Caco-2 (cell line): ENCODE results near the gene RABL6. TPM values are rescaled to one million over a fixed set of nuclear protein-coding genes. Genes with fewer than 3 reads are reported as not detected.
"Not testable (repeated sequence)": the region's sequence is repeated elsewhere in the genome, so short reads cannot be mapped to it uniquely, and the experiment has no call there.

ENCODE experiments used
- BruUV-seq: library from RNA; stranded (reverse); fragments of 400-500 nt; replicated peaks from 2 replicates; lab custom pipeline; 2021; lab: Mats Ljungman, UMichigan
- CTCF ChIA-PET: fragments of 300-600 bp; sonication (Branson Sonifier 250); formaldehyde crosslinking; loops from one replicate; lab custom pipeline; 2022; ENCODE audit warnings: antibody characterized with exemption; lab: Charles Lee
- POLR2A ChIA-PET: fragments of 300-600 bp; sonication (Branson Sonifier 250); formaldehyde crosslinking; loops from one replicate; lab custom pipeline; 2022; ENCODE audit warnings: antibody characterized with exemption; lab: Charles Lee
- DNase-seq, 2 experiments: peaks; one replicate each; pipeline versions ENCODE4 v3.0.0 to v3.0.0-alpha.2; 2020 to 2022
- H3K27me3 ChIP-seq: replicated peaks from 2 replicates; pipeline ENCODE4 v1.6.0; 2011; ENCODE audit warnings: low read length; ENCODE audit not compliant: control insufficient read depth, insufficient read depth
- H3K36me3 ChIP-seq: 2 replicates; pipeline ENCODE4 v1.5.1; 2011; ENCODE audit warnings: low read length; ENCODE audit not compliant: control insufficient read depth, insufficient read depth
- H3K4me1 ChIP-seq: fragments of 250-450 bp; sonication (Bioruptor Pico); 2 replicates; pipeline ENCODE4 v1.5.1; 2020; ENCODE audit warnings: mild to moderate bottlenecking
- H3K4me3 ChIP-seq: 2 replicates; pipeline ENCODE4 v1.5.1; 2011; ENCODE audit warnings: low read depth, mild to moderate bottlenecking, control low read depth, low read length
- H3K9me3 ChIP-seq: fragments of 250-450 bp; sonication (Bioruptor Pico); 2 replicates; pipeline ENCODE4 v1.5.1; 2020; ENCODE audit warnings: mild to moderate bottlenecking, moderate library complexity
- H3K27ac Mint-ChIP-seq: one replicate; pipeline ENCODE4 v1.8.0; 2022; ENCODE audit warnings: mixed read lengths; ENCODE audit not compliant: unreplicated experiment
- H3K27me3 Mint-ChIP-seq: one replicate; pipeline ENCODE4 v1.8.0; 2022; ENCODE audit warnings: mixed read lengths; ENCODE audit not compliant: insufficient read depth, unreplicated experiment
- H3K36me3 Mint-ChIP-seq: one replicate; pipeline ENCODE4 v1.8.0; 2022; ENCODE audit warnings: mild to moderate bottlenecking, mixed read lengths; ENCODE audit not compliant: insufficient read depth, unreplicated experiment
- H3K4me1 Mint-ChIP-seq: one replicate; pipeline ENCODE4 v1.8.0; 2022; ENCODE audit warnings: low read depth, mixed read lengths; ENCODE audit not compliant: unreplicated experiment
- H3K4me3 Mint-ChIP-seq: one replicate; pipeline ENCODE4 v1.8.0; 2022; ENCODE audit warnings: mild to moderate bottlenecking, moderate library complexity, mixed read lengths; ENCODE audit not compliant: unreplicated experiment
- H3K9me3 Mint-ChIP-seq: one replicate; pipeline ENCODE4 v1.8.0; 2022; ENCODE audit warnings: mixed read lengths; ENCODE audit not compliant: unreplicated experiment
- CTCF ChIP-seq, 2 experiments: fragments of 200-600 bp in 1 of 2; IDR thresholded peaks; 1 replicate in 1 of 2; 2 replicates in 1 of 2; pipeline versions ENCODE4 v1.5.1 to v1.8.0; 2011 to 2022; ENCODE audit warnings: antibody characterized with exemption in 1 of 2, control low read depth in 1 of 2, inconsistent platforms in 1 of 2, low read depth in 1 of 2, low read length in 1 of 2, mild to moderate bottlenecking in 1 of 2, moderate library complexity in 1 of 2; ENCODE audit not compliant: insufficient read depth in 1 of 2, severe bottlenecking in 1 of 2, unreplicated experiment in 1 of 2
- intact Hi-C: fragments of 100-400 bp; cut with micrococcal nuclease; formaldehyde crosslinking; loops from one replicate; pipeline ENCODE4 v1.10.0; 2022; ENCODE audit not compliant: unreplicated experiment
- total RNA-seq: library from RNA; stranded (reverse); gene quantifications from 2 replicates; pipeline ENCODE4 v1.2.3, GENCODE V29; 2022

The RABL6 gene
- total RNA-seq, 1 experiment from 2014 or later, result 138 TPM

- H3K4me1 ChIP-seq, result peaks cover 37% of the 10 kb centered on the region
- H3K27ac Mint-ChIP-seq, result peak overlapping the region; percentile 70
- BruUV-seq, result no TSS peak
Observed at GRCh38 chr9:136799079-136799853, 8.5 kb upstream of the RABL6 start.

DNA sequence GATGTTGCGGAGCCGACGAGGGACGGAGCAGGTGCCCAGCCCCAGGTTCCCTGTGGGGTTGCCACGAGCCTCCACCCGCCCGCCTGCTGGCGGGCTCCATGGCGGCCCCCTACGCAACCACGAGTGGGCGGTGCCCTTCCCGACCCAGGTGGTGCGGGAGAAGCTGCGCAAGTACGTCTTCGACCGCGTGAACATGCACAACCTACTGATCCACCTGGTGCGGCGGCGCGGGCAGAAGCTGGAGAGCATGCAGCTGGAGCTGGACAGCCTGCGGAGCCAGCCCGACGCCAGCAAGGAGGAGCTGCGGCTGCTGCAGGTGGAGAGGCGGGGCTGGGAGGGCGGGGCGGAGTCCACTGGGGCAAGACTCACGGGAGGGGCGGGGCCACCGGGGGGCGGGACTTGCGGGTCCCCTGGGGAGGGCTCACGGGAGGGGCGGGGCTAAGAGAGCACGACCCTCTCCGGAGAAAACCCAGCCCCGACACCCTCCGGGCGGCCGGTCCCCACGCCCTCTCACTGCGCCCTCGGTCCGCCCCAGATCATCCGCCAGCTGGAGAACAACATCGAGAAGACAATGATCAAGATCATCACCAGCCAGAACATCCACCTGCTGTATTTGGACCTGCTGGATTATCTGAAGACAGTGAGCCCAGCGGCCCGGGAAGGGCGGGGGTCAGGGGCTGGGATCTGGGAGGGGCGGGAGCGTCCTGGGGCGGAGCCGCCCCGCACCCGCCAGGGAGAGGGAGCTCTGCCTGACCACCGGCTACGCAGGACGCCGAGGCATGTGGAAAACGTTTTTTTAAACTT, 7.7 kb upstream of the RABL6 start:
- CTCF ChIA-PET, result interaction anchor here (0.5 to 2.3 kb wide), 13 partner anchors 9 to 621 kb away, joined by 3 to 24 read pairs (median 6); partner anchors contain the start of genes AJM1 and TMEM141
- no peaks in the 10 kb centered on the region for H3K9me3 ChIP-seq
- H3K27me3 Mint-ChIP-seq, result no peaks in the 10 kb centered on the region
- peaks cover 2% of the 10 kb centered on the region for H3K36me3 ChIP-seq
- POLR2A ChIA-PET, result interaction anchor here (0.7 to 2.0 kb wide), 8 partner anchors 9 to 441 kb away, joined by 3 to 11 read pairs (median 4); partner anchors contain the start of genes TMEM141, TRAF2 and TUBB4B
- TF ChIP-seq CTCF (IDR thresholded peaks at IDR 0.05; ENCODE audit: insufficient read depth in 1 of 2, low read depth in 1 of 2, low read length in 1 of 2, severe bottlenecking in 1 of 2, unreplicated experiment in 1 of 2), result no peak
- intact Hi-C loops, result loop anchor here (10.0 kb wide), 1 partner anchor 445 kb away; the partner anchor contains the start of gene TUBB4B
- peaks cover 60% of the 10 kb centered on the region for H3K36me3 Mint-ChIP-seq
- no peaks in the 10 kb centered on the region for H3K27me3 ChIP-seq
- H3K4me1 ChIP-seq, result peaks cover 37% of the 10 kb centered on the region
- peak overlapping the region; percentile 70 for H3K27ac Mint-ChIP-seq
- H3K4me3 ChIP-seq, result peak overlapping the region; percentile 78
- peak overlapping the region; percentile 79 for H3K4me3 Mint-ChIP-seq
- peak; percentile 90 to 96 for DNase-seq
- no peaks in the 10 kb centered on the region for H3K9me3 Mint-ChIP-seq
- BruUV-seq, result no TSS peak
- H3K4me1 Mint-ChIP-seq, result peaks cover 17% of the 10 kb centered on the region

More at GRCh38 chr9:136799079-136799853, 8.5 kb upstream of the RABL6 start:
- peaks cover 17% of the 10 kb centered on the region for H3K4me1 Mint-ChIP-seq
- no peak for TF ChIP-seq CTCF (IDR thresholded peaks at IDR 0.05; ENCODE audit: insufficient read depth in 1 of 2, low read depth in 1 of 2, low read length in 1 of 2, severe bottlenecking in 1 of 2, unreplicated experiment in 1 of 2)
- ChIA-PET CTCF (interaction anchor here (0.9 to 2.3 kb wide), 7 partner anchors 8 to 438 kb away, joined by 4 to 24 read pairs (median 11); partner anchors contain the start of genes AJM1 and TMEM141), POLR2A (interaction anchor here (1.0 to 2.0 kb wide), 4 partner anchors 13 to 402 kb away, joined by 3 to 8 read pairs (median 5); partner anchors contain the start of gene TRAF2)
- intact Hi-C loops, result loop anchor here (10.0 kb wide), 1 partner anchor 446 kb away; the partner anchor contains the start of gene TUBB4B
- DNase-seq, result peak; percentile 62 to 67
- no peaks in the 10 kb centered on the region for H3K9me3 Mint-ChIP-seq
- Histone ChIP-seq H3K9me3 (no peaks in the 10 kb centered on the region), H3K27me3 (no peaks in the 10 kb centered on the region), H3K36me3 (peaks cover 4% of the 10 kb centered on the region), H3K4me3 (peak overlapping the region; percentile 78)
- no peaks in the 10 kb centered on the region for H3K27me3 Mint-ChIP-seq
- H3K4me3 Mint-ChIP-seq, result peak overlapping the region; percentile 79
- peaks cover 59% of the 10 kb centered on the region for H3K36me3 Mint-ChIP-seq

- H3K27me3 Mint-ChIP-seq, result no peaks in the 10 kb centered on the region
- H3K36me3 Mint-ChIP-seq, result peaks cover 61% of the 10 kb centered on the region
- ChIA-PET CTCF (no interaction called here), POLR2A (no interaction called here)
- Histone ChIP-seq H3K9me3 (no peaks in the 10 kb centered on the region), H3K36me3 (peaks cover 3% of the 10 kb centered on the region), H3K4me3 (no peak overlapping the region), H3K4me1 (peaks cover 27% of the 10 kb centered on the region), H3K27me3 (no peaks in the 10 kb centered on the region)
- H3K9me3 Mint-ChIP-seq, result no peaks in the 10 kb centered on the region
- DNase-seq, result no peak
- BruUV-seq, result no TSS peak
- H3K4me3 Mint-ChIP-seq, result no peak overlapping the region
- peaks cover 8% of the 10 kb centered on the region for H3K4me1 Mint-ChIP-seq
- intact Hi-C loops, result no loop called here
- no peak overlapping the region for H3K27ac Mint-ChIP-seq
- no peak for TF ChIP-seq CTCF (IDR thresholded peaks at IDR 0.05; ENCODE audit: insufficient read depth in 1 of 2, low read depth in 1 of 2, low read length in 1 of 2, severe bottlenecking in 1 of 2, unreplicated experiment in 1 of 2)
Observed at GRCh38 chr9:136802321-136802720, 5.4 kb upstream of the RABL6 start.

DNA sequence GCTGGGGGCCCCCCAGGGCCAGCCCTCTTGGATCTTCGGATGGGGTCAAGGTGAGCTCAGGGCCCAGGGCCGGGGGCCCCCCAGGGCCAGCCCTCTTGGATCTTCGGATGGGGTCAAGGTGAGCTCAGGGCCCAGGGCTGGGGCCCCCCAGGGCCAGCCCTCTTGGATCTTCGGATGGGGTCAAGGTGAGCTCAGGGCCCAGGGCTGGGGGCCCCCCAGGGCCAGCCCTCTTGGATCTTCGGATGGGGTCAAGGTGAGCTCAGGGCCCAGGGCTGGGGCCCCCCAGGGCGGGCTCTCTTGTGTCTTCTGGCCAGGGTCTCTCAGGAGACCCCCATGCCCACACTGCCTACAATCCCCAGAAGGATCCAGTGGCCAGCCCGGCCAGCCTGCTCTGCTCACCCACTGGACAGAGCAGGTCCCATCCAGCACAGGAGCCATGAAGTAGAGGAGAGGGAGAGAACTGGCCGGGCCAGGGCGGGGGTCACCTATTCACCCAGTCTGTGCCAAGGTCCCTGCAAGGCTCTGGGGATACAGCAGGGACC, 4.7 kb upstream of the RABL6 start:
- BruUV-seq, H3K4me1 Mint-ChIP-seq, H3K27ac Mint-ChIP-seq, CTCF ChIA-PET, intact Hi-C loops, DNase-seq, H3K4me3 Mint-ChIP-seq, POLR2A ChIA-PET, H3K9me3 ChIP-seq, H3K36me3 ChIP-seq, H3K27me3 Mint-ChIP-seq, H3K27me3 ChIP-seq, H3K9me3 Mint-ChIP-seq, H3K4me3 ChIP-seq: not testable (repeated sequence)
- H3K36me3 Mint-ChIP-seq, result peaks cover 61% of the 10 kb centered on the region
- peaks cover 19% of the 10 kb centered on the region for H3K4me1 ChIP-seq
